NCI-H1048 (cell line): ENCODE results near the gene UBAC1.

ENCODE experiments used
- DNase-seq: peaks from one replicate; lab custom pipeline; 2025; lab: John Stamatoyannopoulos, UW

The UBAC1 gene, protein sequence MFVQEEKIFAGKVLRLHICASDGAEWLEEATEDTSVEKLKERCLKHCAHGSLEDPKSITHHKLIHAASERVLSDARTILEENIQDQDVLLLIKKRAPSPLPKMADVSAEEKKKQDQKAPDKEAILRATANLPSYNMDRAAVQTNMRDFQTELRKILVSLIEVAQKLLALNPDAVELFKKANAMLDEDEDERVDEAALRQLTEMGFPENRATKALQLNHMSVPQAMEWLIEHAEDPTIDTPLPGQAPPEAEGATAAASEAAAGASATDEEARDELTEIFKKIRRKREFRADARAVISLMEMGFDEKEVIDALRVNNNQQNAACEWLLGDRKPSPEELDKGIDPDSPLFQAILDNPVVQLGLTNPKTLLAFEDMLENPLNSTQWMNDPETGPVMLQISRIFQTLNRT

DNA sequence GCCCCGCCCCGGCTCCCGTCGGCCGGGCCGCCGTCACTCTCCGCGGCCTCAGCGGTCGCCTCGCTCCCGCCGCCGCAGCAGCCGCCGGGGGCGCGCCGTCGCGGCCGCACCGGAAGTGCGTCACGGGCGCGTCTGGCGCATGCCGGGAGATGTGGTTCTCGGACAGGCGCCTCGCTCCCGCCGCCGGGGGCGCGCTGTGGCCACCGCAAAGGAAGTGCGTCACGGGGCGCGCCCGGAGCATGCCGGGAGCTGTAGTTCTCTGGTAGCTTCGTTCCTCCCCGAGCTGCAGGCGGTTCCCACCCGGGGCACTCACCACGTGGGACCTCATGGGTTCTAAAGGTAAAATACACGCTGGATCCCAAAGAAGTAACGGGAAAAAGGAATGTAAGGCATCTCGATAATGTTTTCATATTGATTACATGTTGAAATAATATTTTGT lies at the start of gene UBAC1:
UBAC1 (minus strand) TSS at position 97 of the 439 bp plus-strand sequence. CDS start 211 bp downstream, outside the sequence.
- peak; percentile 94 for DNase-seq

DNA sequence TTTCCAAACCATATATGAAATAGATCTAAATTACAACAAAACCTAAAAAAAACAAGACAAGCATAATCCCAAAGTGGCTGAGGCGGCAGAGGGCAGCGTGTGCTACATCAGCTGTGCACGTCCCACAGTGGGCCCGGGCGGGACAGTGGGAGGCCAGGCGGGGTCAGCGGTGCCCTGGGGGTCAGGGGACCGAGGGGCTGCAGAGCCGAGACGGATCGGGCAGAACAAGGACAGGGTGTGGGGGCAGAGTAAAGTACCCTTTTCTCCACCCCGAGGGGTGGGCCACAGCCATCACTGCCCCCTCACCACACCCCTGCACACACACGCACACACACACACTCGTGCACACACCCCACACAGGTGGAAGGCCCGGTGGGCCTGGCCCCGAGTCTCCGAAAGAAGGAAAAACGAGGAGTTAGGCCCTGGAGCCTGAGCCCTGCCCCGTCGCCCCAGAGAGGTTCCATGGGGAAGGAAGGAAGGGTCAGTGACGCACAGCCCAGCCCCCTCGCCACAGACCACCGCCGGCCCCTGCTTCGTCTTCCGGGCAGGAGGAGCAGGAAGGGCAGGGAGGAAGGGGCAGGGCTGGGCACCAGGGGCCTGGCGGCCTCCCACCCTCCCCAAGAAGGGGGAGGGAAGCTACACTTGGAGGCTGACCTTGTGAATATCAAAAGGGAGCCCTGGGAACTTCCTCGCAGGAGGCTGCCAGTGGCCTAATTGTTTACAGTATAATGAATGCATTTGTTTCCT lies 49.6 kb upstream of the UBAC1 start:
- DNase-seq = no peak

DNA sequence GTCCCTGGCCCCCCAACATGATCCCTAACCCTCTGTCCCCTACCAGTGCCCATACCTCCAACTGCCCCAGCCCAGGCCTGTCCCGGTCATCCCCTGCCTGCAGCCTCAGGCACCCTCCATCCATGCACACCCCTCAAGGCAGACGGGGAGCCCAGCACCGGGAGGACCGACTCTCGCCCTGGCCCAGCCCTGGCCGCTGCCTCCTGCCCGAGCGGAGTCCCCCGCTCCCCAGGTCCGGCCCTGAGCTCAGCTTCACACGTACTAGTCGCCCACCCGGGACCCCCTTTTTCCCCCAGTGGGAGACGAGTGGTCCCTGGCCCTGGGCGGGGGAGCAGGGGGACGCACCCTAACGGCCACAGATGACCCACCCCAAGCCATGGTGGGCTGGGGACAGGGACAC lies 49.0 kb upstream of the UBAC1 start:
- no peak for DNase-seq

DNA sequence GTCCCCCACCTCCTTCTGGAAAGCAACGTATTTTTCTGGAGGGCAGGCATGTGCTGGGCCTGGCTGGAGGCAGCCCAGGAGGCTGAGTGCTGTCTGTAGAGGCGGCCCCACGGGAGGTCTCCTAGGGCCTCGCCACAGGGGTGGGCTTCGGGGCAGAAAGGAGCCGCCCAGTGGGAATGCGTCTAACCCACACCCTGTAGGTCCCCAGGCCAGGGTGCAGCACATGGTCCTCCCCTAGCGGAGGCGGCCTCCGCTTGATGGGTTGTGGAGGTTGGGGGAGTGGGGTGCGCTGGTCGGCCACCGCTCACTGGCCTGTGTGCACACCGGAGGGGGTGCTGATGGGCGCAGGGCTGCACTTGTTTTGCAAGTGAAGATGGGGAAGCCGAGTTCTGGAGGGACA lies 48.3 kb upstream of the UBAC1 start:
- no peak for DNase-seq

DNA sequence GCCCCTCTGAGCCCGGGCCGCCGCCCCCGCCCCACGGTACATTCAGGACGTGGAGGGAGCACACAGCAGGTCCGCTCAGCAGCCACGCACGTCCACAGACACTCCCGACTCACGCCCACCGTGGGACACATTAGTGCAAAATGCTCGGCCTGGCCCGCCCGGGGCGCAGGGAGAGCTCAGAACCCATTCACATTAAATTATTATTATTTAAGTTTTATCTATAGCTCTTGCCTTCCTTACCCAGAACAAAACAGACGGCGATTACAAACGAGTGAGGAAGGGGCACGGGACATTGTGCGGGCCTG lies 47.5 kb upstream of the UBAC1 start:
- no peak for DNase-seq

DNA sequence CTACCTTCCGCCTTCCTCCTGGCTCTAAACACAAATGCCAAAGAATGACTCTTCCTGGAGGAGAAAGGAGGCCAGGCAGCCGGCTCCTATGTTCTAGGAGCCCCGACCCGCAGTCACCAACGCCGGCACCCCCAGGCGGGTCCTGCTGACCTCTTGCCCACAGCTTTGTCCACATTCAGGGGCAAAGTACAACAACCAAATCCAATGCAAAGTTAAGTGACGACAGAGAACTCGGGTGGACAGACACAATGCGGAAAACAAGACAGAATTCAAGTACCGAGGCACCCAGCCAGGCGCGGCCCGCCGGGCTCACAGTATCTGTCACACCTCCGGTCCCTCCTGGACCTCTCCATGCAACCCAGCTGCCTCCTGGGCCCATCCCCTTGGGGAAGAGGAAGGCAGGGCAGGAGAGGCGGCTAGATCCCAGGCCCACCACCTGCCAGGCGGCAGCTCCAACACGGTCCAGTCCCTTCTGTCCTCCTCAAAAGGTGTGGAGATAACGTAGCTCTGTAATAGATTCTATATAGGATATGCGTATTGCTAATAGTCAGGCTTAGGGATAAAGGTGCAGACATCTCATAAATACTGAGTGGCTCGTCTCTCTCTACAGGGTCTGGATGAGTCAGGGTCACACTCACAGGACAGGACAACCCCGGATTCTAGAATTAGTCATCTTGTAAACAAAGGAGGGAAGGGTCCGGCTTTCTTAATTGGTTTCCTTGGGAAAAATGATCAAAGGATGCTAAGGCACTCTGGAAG lies 46.9 kb upstream of the UBAC1 start:
- no peak for DNase-seq

DNA sequence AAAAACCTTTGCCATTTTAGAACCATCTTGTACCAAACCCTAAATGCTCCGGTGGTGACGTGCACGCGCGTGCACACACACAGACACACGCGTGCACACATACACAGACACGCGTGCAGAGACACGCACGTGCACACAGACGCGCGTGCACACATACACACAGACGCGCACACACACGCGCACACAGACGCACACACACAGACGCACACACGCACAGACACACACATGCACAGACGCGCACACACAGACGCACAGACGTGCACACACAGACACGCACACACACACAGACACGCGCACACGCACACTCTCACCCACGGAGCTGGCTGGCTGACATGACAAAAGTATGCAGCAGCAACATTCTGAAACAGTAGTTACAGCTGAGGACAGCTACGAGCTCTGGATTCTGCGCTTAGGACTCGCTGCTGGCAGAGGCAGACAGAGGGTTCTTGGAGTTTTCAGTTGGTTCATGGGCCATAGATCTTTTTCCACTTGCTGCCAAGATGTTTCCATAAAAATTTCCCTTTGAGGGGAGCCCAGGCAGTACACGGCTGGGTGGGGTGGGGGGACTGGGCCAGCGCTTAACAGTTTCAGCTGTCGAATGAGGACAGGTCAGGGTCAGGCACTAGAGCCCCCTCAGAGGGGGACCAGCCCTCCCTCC lies 46.2 kb upstream of the UBAC1 start:
- DNase-seq = no peak

DNA sequence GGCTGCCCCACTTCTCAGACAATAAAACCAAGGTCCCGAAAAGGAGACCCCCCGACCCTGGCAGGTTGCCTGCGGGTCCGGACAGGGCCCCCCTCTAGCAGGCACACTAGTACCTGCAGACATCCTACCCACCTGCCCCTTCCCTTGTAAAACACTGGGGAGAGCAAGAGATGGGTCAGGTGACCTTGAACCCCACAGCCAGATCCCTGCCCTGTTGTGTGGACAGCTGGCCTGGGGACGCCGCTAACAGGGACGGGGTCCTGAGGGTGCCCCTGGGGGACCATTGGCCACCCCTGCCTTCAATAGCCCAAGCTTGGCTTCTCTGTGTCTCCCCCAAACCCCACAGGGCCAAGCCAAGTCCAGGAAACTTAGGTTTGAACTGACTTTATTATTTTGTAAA lies 45.0 kb upstream of the UBAC1 start:
- no peak for DNase-seq

DNA sequence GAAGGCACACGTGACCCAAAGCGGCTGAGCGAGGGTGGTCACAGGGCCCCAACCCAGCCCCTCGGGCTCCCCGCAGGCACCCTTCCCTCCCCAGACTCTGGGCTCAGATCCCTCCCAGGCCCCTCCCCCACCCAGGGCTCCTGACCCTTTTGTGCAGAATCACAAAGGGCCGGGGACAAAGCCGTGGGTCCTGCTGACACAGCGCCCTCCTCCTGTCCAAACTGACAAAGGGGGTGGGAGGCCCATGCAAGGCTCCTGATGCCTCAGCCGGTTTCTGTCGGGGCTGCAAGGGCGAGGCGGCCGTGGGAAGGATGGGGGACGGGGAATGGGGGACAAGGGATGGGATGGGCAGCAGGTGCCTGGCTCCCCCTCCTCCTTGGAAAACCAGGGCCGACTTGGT lies 43.5 kb upstream of the UBAC1 start:
- no peak for DNase-seq

DNA sequence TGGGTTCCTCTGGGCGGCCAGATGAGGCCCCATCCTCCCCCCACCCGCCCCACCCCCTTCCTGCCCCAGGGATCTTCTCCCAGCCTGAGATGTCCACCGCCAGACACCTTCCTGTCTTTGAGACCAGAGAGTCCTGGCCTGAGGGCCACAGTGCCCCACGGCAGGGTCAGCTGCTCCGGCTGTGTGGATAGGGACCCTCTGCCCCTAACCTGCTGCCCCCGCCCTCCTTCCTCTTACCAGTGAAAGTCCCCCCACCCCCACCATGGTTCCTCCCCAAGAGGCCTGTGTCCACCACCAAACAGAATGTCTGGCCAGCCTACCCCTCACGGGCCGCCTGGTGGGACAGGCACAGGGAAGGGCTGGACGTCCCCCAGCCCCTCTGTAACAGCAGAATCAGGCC lies 43.0 kb upstream of the UBAC1 start:
- DNase-seq = no peak

DNA sequence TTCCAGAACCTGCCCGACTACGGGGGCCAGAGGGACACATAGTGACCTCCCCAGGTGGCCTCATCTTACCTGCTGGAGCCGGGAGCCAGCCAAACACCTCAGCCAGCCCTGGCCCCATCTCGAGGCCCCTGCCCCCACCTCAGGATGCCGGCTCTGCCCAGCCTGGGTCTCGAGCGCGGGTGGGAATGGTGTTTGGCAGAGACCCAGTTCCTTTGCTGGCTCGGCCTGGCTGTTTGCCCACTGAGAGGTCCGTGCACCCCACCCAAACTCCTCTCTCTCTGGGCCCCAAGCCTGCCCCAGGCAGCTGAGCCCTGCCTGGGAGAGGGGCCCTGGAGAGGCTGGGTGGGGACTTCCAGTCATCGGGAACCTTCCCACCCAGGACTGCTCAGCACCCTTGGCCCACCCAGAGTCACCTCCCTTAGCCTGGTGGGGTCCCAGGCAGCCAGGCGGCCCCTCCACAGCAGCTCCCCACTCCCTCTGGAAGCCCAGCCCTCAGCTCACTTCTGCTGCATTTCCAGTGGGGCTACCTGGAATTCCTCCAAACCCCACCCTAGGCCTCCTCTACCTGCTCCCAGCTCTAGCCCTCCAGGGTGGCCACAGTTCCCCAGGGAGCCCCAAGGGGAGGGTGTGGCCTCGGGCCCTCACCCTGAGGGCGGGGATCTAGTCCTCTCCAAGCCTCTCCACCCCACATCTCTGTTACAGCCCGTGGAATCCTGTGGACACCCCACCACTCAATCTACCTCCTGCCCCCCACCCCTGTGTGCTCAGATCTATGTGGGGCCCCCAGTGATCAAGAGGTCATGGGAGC lies 42.4 kb upstream of the UBAC1 start:
- DNase-seq = no peak

DNA sequence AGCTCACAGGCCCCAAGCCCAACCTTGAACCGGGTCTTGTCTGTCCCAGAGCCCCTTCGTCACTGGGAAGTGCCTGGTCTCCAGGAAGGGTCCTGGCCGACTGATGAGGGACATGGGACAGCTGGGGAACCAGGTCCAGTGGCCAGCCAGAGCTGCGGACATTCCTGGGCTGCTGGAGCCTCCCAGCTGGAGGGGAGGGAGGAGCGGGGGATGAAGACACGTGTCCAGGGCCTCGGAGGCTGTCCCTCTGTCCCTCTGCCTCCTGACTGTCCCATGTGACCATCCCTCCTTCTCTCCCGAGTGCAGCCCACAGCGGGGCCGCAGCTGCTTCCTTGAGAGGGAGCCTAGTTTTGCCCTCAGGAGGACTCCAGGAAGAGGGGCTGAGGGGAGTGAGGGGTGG lies 41.7 kb upstream of the UBAC1 start:
- DNase-seq = no peak

DNA sequence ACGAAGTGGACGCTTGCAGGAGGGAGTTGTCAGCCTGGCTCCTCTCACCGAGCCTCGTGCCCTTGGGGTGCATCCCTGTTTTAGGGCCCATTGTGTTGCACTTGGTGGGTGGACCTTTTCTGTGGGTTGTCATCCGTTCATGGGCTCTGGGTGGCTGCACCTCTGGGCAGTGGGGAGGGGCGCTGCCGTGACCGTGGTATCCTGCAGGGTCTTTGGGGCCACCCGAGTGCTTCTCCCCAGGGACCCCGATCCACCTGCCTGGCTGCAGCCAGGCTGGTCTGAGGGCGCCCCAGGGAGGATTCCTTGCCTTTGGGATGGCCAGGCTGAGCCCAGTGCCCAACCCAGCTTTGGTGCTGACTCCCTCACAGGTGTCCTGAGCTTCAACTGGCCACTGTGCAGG lies 41.0 kb upstream of the UBAC1 start:
- no peak for DNase-seq

DNA sequence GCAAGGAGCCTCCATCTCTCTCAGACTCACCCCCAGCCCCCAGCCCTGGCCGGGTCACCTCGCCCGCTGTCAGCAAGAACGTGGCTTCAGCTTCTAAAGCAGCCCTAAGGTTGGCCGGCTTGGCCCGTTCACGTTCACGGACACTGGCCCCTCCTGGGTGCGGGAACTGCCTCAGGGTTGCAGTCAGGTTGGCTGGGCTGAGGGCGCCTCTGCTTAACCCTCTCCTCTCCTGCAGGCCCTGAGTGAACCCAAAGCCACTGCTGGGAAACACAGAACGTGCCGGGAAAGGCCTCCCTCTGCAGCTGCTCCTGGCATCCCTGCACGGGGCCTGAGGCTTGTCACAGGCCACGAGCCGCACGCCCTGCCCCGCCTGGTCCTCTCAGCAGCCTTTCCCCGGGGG lies 40.1 kb upstream of the UBAC1 start:
- no peak for DNase-seq

DNA sequence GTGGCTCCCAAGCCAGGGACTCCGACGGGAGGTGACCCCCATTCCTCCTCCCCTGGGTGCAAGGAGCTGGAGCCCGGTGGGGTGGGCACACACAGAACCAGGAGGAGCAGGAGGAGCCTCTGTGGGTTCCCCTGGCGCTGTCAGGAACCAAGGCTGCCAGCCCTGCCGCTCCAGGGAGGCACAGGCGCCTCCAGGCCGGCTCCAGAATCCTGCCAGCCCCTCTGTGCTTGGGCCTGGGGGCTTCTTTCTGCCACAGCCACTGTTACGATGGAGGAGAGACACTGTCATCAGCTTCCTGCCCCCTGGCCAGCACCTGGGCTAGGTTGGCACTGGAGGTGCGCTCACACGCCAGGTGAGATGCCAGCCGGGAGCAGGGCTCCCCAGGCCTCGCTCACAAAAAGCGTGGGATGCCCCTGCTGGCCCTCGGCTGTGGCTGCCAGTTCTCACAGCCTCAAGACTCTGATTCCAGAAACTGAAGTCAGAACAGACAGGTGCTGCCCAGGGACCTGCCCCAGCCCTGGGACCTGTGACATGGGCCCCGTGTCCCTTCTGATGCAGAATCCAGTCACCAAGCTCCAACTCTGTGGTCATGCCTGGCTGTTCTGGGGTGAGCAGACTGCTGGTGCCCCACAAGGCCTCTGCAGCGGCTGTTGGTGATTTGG lies 37.4 kb upstream of the UBAC1 start:
- DNase-seq = no peak

DNA sequence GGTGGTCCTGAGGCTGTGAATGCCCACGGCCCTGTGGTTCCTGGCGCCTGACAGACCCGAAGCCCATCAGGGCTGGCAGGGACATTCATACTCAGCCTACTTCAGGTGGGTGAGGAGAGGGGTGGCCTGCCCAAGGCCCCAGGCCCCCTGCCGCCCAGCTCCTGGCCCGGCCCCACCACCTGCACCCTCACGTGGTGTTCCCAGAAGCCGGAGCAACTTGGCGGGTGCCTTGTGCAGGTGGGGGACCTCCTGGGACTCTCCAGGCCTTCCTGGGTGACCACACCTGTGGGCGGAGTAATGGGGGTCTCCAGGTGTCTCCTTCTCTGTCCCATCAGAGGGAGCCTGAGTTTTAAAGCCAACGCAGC lies 36.8 kb upstream of the UBAC1 start:
- no peak for DNase-seq

DNA sequence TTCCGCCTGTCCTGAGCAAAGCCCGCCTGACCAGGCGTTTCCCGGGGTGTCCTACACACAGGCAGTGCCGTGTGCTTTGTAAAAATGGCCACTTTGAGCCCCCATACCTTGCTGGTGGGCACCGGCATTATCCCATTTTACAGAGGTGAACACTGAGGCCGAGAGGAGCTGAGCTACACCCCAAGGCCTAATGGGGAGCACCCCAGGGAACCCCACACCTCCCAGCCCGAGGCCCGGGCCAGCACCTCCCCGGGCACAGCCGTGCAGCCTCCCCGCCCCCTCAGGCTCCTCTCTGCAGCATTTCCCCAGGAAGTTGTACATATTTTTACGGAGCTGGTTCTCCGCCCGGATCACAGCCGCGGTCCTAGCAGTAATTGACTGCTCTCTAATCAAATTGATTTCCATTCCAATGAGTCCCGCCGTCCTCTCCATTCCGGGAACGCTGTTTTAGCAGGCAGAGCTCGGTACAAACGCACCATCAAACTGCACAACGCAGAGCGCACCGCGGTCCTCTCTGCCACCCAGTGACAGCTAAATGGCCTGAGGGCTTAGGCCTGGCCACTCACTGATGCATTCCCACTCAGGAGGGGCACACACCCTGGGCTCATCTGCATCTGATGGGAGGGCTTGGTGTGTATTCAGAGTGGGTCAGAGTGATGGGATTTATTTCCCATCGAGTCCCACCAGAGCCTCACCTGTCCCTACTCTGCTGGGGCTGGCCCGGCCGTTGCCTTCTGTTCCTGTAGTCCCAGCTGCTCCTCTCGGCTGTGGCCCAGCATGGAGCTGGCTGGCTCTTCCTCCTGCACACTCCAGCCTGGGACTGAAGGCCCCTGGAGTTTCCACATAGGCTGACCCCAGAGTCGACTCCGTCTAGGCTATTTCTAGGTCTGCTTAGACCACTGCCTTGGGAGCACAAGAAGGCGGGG lies 36.2 kb upstream of the UBAC1 start:
- no peak for DNase-seq

DNA sequence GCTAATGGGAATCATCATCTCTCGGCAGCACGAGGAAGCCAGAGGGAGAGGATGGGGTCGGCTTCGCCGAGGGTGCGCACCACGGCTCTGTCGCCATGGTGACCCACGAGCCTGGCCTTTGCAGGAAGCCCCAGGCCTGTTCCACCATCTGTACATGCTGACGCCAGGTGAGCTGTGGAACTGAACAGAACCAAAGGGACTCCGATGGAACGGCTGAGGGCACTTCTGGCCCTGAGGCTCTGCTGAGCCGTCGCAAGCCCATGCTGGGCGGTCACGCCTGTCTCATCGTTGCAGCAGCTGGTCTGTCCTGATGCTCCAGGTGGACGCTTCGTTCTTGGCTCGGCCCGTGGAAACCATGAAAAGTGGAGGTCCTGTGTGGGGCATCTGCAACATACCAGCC lies 34.6 kb upstream of the UBAC1 start:
- no peak for DNase-seq

DNA sequence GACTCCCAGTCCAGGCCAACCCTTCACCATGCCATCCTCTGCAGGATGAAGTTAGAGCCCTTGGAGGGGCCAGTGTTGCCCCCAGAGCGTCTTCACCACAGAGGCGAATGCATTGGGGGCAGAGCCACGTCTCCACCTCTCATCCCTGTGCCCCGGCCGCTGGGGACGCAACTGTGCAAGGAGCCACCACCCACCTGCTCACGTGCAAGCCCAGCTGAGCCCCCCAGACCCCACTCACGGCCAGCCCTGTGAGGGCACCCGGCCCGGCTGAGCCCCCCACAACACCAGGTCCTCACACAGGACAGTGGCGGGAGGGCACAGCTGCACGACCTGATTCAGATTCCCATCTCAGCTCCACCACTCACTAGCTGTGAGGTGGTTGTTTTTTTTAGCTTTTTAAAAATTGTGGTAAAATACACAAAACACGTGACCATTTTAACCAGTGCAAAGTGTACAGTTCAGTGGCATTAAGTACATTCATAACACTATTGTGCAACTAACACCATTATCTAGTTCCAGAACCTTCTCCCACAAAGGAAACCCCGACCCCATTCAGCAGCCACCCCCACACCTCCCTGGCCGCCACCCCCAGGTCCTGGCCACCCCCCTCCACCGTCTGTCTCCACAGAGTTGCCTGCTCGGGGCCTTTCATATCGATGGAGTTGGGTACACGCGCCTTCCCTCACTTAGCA lies 33.5 kb upstream of the UBAC1 start:
- no peak for DNase-seq
